Subcutaneous abdominal adipose tissue (tissue), 5 donors: ENCODE measurements around the gene EVX2.

Source experiments
- H3K27ac ChIP-seq: one replicate; pipeline ENCODE4 v1.7.0; 2013; ENCODE audit warnings: low read depth, mild to moderate bottlenecking, inconsistent platforms, low read length, moderate library complexity
- H3K27me3 ChIP-seq, 5 donors: one replicate each; pipeline ENCODE4 v1.7.0; 2013; ENCODE audit warnings: low read length in 5 of 5, inconsistent platforms in 1 of 5; ENCODE audit not compliant: control insufficient read depth in 5 of 5, insufficient read depth in 4 of 5
- H3K36me3 ChIP-seq, 5 donors: one replicate each; pipeline ENCODE4 v1.7.0; 2013; ENCODE audit warnings: low read length in 5 of 5; ENCODE audit not compliant: control insufficient read depth in 5 of 5, insufficient read depth in 5 of 5
- H3K4me1 ChIP-seq, 5 donors: one replicate each; pipeline ENCODE4 v1.7.0; 2013; ENCODE audit warnings: low read length in 5 of 5, mild to moderate bottlenecking in 3 of 5, moderate library complexity in 1 of 5; ENCODE audit not compliant: control insufficient read depth in 5 of 5, insufficient read depth in 5 of 5
- H3K4me3 ChIP-seq, 5 donors: one replicate each; pipeline ENCODE4 v1.7.0; 2013; ENCODE audit warnings: low read length in 5 of 5, low read depth in 1 of 5
- H3K9ac ChIP-seq, 5 donors: one replicate each; pipeline ENCODE4 v1.7.0; 2013; ENCODE audit warnings: low read length in 5 of 5, mild to moderate bottlenecking in 4 of 5, moderate library complexity in 3 of 5
- H3K9me3 ChIP-seq, 5 donors: one replicate each; pipeline ENCODE4 v1.7.0; 2013; ENCODE audit warnings: low read length in 5 of 5; ENCODE audit not compliant: control insufficient read depth in 5 of 5
- donor health status: healthy.
- donor health status: healthy.
- donor health status: healthy.
- donor health status: healthy.
- donor health status: healthy.

Gene EVX2

DNA sequence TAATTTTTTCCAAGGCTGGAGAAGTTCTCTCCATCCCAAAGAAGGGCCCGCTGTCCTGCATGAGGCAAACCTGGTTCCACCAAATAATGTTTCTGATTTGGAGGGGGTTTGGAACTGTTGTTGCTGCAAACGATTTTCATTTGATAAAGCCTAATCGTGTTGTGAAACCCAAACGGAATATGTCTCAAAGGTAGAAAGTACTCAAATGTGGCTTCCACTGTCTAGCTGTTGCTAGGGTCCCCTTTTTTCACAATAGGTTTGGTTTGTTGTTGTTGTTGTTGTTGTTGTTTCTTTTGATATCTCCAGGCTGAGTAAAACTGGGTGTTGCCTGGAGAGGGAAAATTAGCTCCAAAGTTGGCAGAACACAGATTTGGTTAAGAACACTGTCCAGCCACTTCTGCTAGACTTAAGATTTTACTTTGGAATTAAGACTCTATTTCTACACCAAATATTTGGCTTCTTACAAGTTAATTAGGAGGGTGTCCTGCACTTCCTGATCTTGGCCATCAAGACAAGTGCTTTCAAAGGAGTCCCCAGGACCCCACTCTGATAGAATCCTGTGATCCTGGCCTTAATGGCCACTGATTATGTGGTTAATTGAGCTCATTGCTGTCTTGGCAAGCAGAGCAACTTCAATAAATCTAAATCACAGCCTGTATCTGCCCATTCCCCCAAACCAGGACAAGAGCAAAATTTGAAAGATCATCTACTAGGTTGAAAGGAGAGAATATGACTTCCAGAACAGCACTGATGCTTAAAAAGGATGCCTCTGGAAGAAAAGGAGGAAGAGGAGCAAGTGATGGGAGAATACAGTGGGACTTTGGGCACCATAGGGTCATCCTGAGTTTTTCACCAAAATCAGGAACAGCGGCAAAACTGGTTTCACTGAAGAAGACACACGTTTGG, 5.4 kb upstream of the EVX2 start:
- no peak overlapping the region for H3K27ac ChIP-seq
- peaks cover 81 to 96% (median 88%) of the 10 kb centered on the region in 5 donors for H3K27me3 ChIP-seq
- no peaks in the 10 kb centered on the region for H3K36me3 ChIP-seq
- peaks cover 2 to 44% (median 34%) of the 10 kb centered on the region in 5 donors for H3K4me1 ChIP-seq
- H3K9me3 ChIP-seq = peaks cover 0 to 2% (median 0%) of the 10 kb centered on the region in 5 donors
- H3K4me3 ChIP-seq = no peak overlapping the region
- H3K9ac ChIP-seq = no peak overlapping the region

DNA sequence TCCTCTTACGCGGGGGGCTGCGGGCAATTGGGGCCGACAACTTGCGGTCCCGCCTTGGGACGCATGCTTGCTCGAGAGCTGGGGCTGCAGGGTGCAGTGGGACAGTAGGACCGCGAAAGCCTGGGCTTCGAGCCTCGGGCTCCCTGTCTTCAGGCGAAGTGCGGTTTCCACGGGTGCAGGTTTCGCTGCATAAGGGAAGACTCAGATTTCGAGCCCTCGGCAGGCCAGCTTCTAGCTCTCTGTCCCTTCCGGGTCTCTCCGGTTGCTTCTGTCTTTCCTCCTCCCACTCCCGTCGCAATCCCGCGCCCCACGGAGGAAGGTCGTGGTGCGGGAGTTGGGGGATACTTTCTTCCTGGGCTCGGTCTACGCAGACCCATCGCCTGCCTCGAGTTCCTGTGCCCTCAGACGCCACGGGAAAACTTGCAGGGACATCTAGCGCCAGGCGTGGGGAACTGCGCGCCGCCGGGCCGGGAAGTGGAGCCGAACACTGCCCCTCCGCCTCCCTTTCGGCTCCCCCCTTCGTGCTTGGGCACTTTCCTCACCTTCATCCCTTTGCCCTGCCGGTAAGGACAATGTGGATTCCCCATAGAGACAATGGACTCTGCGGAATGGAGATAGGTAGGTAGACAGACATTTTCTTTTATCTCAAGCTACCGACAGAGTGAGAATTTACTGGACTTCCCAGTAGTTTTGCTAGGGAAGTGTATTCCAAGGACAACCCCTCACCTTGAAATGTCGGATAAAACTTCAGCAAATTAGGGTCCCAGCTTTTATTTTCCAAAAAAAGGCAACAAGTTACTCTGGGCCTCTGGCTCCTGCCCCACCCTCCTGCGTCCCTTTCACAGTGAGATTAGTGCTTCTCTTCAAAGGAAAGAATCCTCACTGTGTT, 4.5 kb upstream of the EVX2 start:
- peaks cover 0 to 2% (median 0%) of the 10 kb centered on the region in 5 donors for H3K9me3 ChIP-seq
- peaks cover 81 to 96% (median 88%) of the 10 kb centered on the region in 5 donors for H3K27me3 ChIP-seq
- no peak overlapping the region for H3K27ac ChIP-seq
- H3K4me1 ChIP-seq = peaks cover 2 to 43% (median 31%) of the 10 kb centered on the region in 5 donors
- no peaks in the 10 kb centered on the region for H3K36me3 ChIP-seq
- H3K9ac ChIP-seq = peak overlapping the region in 1 of 5 donors; percentile 13
- peak overlapping the region; percentile 23 to 61 (median 47) for H3K4me3 ChIP-seq

DNA sequence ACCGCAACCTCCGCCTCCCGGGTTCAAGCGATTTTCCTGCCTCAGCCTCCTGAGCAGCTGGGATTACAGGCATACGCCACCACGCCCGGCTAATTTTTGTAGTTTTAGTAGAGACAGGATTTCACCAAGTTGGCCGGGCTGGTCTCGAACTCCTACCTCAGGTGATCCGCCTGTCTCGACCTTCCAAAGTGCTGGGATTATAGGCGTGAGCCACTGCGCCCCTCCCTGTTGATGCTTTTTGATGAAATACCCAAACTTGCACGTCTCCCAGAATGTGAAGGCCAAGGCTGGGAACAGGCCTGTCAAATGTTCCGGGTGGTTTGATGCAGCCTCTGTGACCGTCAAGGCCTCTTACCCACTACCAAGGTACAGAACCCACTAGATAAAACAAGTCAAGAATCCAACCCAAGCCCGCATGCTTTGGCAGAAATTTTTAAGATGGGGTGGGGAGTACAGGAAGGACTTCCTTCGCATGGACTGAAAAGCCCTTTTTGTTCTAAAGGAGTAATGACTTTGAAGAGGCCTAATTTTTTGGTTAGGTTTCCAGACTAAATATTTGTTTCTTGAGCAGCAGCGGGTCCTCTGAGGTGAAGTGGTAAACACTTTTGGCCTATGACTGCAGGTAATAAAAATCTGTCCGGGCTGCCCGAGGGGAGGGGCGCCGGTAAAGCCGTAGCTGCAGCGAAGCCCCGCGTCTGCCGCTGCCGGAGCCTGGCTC, 3.7 kb upstream of the EVX2 start:
- H3K27me3 ChIP-seq = peaks cover 86 to 99% (median 93%) of the 10 kb centered on the region in 5 donors
- H3K27ac ChIP-seq = no peak overlapping the region

DNA sequence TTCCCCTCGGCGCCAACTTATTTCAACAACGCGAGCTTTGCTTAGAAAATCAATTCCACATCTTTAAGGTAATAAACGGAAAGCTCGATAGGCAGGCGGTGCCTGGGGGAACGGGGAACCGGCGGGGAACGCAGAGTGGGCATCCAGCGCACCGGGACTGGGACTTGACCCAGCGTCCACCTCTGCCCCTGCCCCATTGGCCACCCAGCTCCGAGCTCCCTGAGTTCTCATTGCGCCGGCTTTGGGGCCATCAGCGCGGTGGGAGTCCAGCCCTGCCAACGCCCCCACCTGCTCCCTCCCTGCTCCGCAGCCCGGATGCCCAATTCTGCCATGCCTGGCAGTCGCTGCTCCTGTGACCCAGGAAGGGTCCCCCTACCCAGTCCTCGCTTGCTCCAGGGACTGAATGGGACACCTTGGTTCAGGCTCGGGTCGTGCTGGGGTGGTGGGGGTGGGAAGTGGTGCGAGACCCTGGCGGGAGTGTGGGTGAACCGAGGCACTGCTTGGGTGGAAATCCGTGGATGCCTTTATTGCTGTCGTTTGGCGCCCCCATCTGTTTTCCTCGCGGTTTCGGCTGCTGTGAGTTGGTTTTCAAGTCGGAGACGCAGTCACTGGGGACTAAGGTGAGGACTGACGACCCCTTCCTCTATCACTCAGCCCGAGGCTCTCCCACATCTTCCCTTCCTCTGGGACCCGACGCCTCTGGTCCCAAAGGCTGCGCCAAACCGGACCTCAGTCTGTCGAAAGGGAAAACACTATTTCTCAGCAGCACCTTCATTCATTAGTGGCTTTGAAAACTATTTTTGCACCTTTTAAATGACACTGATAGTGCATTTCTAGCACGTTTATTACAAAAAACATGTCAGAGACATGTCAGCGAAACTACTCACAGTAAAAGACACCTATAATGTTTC, 2.4 kb upstream of the EVX2 start:
- Histone ChIP-seq H3K36me3 (no peaks in the 10 kb centered on the region), H3K27me3 (peaks cover 84 to 100% (median 96%) of the 10 kb centered on the region in 5 donors), H3K9me3 (peaks cover 0 to 7% (median 0%) of the 10 kb centered on the region in 5 donors), H3K4me3 (peak overlapping the region in 1 of 5 donors; percentile 6), H3K4me1 (peaks cover 0 to 39% (median 25%) of the 10 kb centered on the region in 5 donors), H3K9ac (no peak overlapping the region), H3K27ac (no peak overlapping the region)

More for the DNA sequence above, 3.7 kb upstream of the EVX2 start:
- Histone ChIP-seq H3K36me3 (no peaks in the 10 kb centered on the region), H3K9me3 (peaks cover 0 to 2% (median 0%) of the 10 kb centered on the region in 5 donors), H3K9ac (no peak overlapping the region), H3K4me1 (peaks cover 2 to 41% (median 31%) of the 10 kb centered on the region in 5 donors), H3K4me3 (peak overlapping the region in 3 of 5 donors; percentile 37 to 61 (median 47))

DNA sequence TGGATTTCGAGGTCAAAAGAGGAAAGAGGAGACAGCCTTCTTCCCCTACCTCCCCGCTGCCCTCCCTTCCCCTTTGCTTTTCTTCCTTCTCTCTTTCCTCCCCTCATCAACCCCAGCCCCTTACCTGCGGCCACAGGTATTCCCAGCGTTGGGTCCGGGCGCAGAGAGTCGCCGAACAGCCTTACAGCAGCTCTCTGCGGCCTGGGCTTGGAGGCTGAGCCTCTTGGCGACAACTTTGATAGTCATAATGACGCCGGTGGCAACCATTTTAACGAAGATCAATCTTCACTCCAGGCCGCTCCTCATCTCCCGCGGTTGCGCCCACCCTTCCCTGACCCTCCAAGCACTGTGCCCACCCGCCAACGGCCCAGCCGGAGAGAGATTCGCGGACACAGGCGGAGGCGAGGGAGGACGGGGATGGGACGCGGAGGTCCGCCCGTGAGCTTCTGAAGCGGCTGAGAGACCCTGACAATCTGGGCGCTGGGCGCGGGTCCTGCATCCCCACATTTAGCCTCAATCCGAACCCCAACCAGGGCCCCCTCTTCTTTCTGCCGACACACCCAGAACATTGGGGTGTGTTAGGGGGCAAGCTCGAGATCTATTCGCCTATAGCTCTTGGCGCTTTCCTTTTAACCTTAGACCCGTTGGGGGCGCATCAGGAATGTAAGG, 1.5 kb upstream of the EVX2 start:
- Histone ChIP-seq H3K9ac (no peak overlapping the region), H3K36me3 (no peaks in the 10 kb centered on the region), H3K27ac (no peak overlapping the region), H3K4me1 (peaks cover 0 to 47% (median 31%) of the 10 kb centered on the region in 5 donors), H3K4me3 (peak overlapping the region in 1 of 5 donors; percentile 10), H3K9me3 (peaks cover 0 to 7% (median 5%) of the 10 kb centered on the region in 5 donors), H3K27me3 (peaks cover 87 to 99% (median 97%) of the 10 kb centered on the region in 5 donors)

DNA sequence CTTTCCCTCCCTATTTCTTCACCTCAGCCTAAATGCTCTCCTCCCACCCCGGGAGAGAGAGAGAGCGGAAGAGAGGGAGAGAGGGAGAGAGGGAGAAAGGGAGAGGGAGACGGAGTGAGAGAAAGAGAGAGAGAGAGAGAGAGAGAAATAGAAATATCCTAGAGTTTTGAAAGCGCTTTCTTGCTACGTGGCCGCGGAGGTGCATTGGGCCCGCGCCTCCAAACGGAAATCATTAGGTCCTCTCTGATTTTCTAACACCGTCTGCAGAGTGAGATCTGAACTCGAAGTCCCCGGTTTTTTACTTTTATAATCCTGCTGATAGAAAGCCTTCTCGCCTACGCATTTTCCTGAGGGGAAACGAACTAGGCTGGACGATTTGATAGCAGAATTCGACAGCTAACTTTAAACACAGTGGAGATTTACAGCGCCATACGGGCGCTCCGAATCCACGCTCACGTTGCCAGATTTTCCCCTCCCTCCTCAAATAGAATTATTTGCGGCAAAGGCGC, 903 bp upstream of the EVX2 start:
- Histone ChIP-seq H3K27me3 (peaks cover 83 to 95% (median 93%) of the 10 kb centered on the region in 5 donors), H3K4me3 (no peak overlapping the region), H3K27ac (no peak overlapping the region), H3K36me3 (no peaks in the 10 kb centered on the region), H3K9ac (no peak overlapping the region), H3K4me1 (peaks cover 0 to 52% (median 34%) of the 10 kb centered on the region in 5 donors), H3K9me3 (peaks cover 0 to 7% (median 5%) of the 10 kb centered on the region in 5 donors)

DNA sequence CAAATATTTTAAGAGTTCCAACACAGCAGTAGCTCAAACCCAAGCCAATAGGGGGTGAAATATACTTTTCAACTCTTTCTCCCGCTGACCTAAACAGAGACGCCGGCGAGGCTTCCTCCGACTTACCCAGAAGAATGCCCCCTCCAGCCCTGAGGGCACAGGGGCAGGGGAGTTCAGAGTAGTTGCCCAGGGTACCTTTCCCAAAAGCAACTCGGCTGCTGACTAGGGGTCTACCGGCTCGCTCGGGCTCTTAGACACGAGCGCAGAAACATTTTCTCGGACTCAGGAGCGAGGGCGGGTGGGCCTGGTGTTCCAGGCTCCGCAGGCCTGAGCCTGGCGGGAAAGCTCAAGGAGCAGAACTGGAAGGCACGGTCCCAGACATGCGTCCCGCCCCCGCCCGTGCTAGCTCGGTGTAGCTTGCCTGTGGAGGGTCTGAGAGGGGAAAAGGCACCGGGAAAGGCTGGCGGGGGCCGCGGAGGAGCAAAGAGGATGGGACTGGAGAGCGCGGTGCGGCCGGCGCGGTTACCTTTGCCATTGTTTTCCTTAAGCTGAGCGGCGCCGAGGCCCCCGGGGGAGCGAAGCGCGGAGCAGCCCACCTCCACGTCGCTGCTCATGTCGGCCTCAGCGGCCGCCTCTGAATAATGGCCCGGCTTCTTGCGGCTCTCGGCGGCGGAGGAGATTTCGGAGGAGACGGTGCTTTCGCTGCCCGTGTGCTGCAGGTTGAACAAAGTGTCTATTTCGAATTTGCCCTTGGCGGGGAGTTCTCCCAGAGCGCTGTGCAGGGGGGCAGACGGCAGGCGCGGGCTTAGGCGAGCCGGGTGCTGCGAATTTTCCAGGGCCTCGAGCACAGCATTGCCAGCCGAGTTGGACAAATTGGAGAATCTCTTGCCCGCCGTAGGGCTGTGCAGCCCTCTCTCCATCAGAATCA, 674 bp downstream of the EVX2 start:
- Histone ChIP-seq H3K36me3 (no peaks in the 10 kb centered on the region), H3K9me3 (peaks cover 0 to 9% (median 5%) of the 10 kb centered on the region in 5 donors), H3K9ac (no peak overlapping the region), H3K4me3 (no peak overlapping the region), H3K4me1 (peaks cover 0 to 52% (median 36%) of the 10 kb centered on the region in 5 donors), H3K27ac (no peak overlapping the region), H3K27me3 (peaks cover 84 to 95% (median 93%) of the 10 kb centered on the region in 5 donors)

DNA sequence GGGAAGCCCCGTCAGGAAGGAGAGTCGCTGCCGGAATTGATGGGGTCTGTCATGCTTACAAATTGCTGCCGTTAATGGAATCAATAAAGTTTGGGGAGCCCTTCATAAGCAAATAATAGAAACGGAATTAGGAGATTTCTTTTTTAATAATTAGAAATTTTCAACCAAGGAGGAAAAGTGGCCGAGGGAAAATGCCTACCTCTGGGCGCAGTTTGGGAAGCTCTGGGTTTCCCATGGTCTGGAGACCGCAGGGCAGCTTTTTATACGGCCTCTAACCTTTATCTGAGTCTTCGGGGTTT, 1.3 kb downstream of the EVX2 start:
- H3K27me3 ChIP-seq = peaks cover 79 to 91% (median 89%) of the 10 kb centered on the region in 5 donors
- no peaks in the 10 kb centered on the region for H3K36me3 ChIP-seq
- H3K4me1 ChIP-seq = peaks cover 0 to 48% (median 32%) of the 10 kb centered on the region in 5 donors
- no peak overlapping the region for H3K9ac ChIP-seq
- peaks cover 0 to 9% (median 5%) of the 10 kb centered on the region in 5 donors for H3K9me3 ChIP-seq
- no peak overlapping the region for H3K27ac ChIP-seq
- H3K4me3 ChIP-seq = no peak overlapping the region
